Measurements from ENCODE around the gene AHCYL1.
"Not testable (repeated sequence)": the region's sequence is repeated elsewhere in the genome, so short reads cannot be mapped to it uniquely, and the experiment has no call there.

The AHCYL1 gene

DNA sequence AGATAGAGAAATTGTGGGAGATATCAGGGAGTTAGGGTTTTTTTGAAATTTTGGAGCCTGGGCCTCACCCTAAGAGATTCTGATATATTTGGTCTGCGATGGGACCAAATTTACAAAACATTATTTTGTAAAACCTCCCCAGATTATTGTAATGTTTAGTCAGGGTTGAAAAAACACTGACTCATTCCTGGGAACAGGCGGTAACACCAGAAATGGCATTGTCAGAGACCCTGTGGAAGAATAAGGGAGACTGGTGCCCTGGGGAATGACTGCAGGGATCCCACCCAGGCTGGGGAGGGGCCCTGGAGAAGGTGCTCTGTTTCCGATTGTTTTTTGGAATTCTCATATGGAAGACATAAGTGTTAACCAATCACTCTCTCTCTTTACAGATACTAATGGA, 36.7 kb downstream of the AHCYL1 start:
- TF ChIP-seq CTCF (IDR thresholded peaks at IDR 0.05; ENCODE audit: low read depth, low read length, missing control alignments): no peak
- DNase-seq (ENCODE audit: low read depth): no peak

GRCh38 chr1:110024613-110025012, 40.0 kb downstream of the AHCYL1 start:
- TF ChIP-seq CTCF (IDR thresholded peaks at IDR 0.05; ENCODE audit: low read depth, low read length, missing control alignments): no peak
- no peak for DNase-seq (ENCODE audit: low read depth)
- H3K4me3 ChIP-seq (ENCODE audit: low read depth, low read length): no peak overlapping the region
- in situ Hi-C loops (cut with HindIII; ENCODE audit: low sequenced_read_pairs): loop anchor here (25.0 kb wide), 1 partner anchor 237 kb away; no protein-coding TSS in a partner anchor

More for the DNA sequence above, 36.7 kb downstream of the AHCYL1 start:
- in situ Hi-C loops (cut with HindIII; ENCODE audit: low sequenced_read_pairs): loop anchor here (25.0 kb wide), 1 partner anchor 234 kb away; no protein-coding TSS in a partner anchor
- no peak overlapping the region for H3K4me3 ChIP-seq (ENCODE audit: low read depth, low read length)

DNA sequence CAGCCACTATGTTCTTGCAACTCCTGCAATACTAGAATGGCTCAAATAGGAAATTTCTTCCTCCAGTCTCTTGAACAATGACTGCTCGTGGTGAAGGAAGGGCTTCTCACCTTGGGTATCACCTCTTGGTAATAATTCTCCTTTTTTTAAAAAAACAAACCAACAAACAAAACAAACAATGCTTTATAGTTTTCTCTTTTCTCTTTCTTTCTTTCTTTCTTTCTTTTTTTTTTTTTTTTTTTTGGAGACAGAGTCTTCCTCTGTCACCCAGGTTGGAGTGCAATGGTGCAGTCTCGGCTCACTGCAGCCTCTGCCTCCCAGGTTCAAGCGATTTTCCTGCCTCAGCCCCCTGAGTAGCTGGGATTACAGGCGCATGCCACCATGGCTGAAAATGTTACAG, 46.1 kb downstream of the AHCYL1 start:
- in situ Hi-C loops (cut with HindIII; ENCODE audit: low sequenced_read_pairs); DNase-seq (ENCODE audit: low read depth): not testable (repeated sequence)
- H3K4me3 ChIP-seq (ENCODE audit: low read depth, low read length): peak overlapping the region; percentile 7

- no peak overlapping the region for H3K4me3 ChIP-seq (ENCODE audit: low read depth, low read length)
- no peak for DNase-seq (ENCODE audit: low read depth)
- no peak for TF ChIP-seq CTCF (IDR thresholded peaks at IDR 0.05; ENCODE audit: low read depth, low read length, missing control alignments)
- in situ Hi-C loops (cut with HindIII; ENCODE audit: low sequenced_read_pairs): no loop called here
These were observed 47.8 kb downstream of the AHCYL1 start for GRCh38 chr1:110032327-110032726.

DNA sequence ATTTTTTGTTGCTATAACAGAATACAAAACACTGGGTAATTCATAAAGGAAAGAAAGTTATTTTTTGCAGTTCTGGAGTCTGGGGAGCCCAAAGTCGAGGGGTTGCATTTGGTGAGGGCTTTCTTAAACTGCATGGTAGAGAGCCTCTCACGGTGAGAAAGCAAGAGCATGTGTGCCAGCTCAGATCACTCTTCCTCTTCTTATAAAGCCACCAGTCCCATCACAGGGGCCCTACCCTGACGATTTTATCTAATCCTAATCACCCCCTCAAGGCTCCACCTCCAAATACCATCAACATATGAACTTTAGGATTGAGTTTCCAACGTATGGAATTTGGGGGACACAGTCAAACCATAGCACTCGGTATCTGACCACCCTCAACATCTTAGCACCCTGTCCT, 48.9 kb downstream of the AHCYL1 start:
- no peak for TF ChIP-seq CTCF (IDR thresholded peaks at IDR 0.05; ENCODE audit: low read depth, low read length, missing control alignments)
- H3K4me3 ChIP-seq (ENCODE audit: low read depth, low read length): no peak overlapping the region
- in situ Hi-C loops (cut with HindIII; ENCODE audit: low sequenced_read_pairs): no loop called here

GRCh38 chr1:110034040-110034450, 49.5 kb downstream of the AHCYL1 start:
- in situ Hi-C loops (cut with HindIII; ENCODE audit: low sequenced_read_pairs): no loop called here
- TF ChIP-seq CTCF (IDR thresholded peaks at IDR 0.05; ENCODE audit: low read depth, low read length, missing control alignments): no peak

More for the DNA sequence above, 48.9 kb downstream of the AHCYL1 start:
- DNase-seq (ENCODE audit: low read depth): no peak

DNA sequence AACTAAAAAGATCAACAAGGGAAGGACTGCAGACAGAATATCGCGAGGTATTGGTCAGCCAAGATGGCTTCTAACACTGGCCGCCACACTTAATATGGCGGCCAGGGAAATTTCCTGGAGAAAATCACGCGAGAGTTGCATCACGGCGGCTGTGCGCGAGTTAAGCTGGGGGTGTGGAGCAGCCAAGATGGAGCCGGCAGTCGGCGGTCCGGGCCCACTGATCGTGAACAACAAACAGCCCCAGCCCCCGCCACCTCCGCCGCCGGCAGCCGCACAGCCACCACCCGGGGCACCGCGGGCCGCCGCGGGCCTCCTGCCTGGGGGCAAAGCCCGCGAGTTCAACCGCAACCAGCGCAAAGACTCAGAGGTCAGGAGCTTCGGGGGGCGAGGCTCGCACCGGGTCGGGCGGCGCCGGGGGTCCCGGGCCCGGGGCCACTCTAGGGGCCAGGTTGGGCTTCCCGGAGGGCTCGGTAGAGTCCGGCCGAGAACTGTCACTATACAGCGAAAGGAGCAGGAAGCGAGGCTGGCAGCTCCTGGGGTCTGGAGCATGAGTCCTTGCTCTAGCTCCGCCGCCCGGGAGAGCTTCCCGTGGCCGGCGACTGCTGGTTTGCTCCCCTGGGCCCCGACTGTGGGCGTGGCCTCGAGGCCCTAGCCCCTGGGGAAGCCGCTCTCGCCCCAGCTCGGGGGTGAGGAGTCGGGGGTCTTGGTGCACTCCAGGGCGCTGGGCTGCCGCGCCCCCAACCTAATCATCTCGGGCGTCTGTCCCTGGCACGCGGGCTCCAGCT, 50.1 kb downstream of the AHCYL1 start, which contains the start of gene STRIP1:
STRIP1 (plus strand) TSS at position 174 of the 785 bp plus-strand sequence; CDS start at position 188, 14 bp downstream.
- peak within 1 kb of the TSS; percentile 93 for H3K4me3 ChIP-seq (ENCODE audit: low read depth, low read length)
- DNase-seq (ENCODE audit: low read depth): peak; percentile 96
- no peak for TF ChIP-seq CTCF (IDR thresholded peaks at IDR 0.05; ENCODE audit: low read depth, low read length, missing control alignments)
- in situ Hi-C loops (cut with HindIII; ENCODE audit: low sequenced_read_pairs): no loop called here

More at GRCh38 chr1:110034040-110034450, 49.5 kb downstream of the AHCYL1 start:
- H3K4me3 ChIP-seq (ENCODE audit: low read depth, low read length): peak overlapping the region; percentile 93
- no peak for DNase-seq (ENCODE audit: low read depth)

Measured in astrocyte of the cerebellum (primary cell).